ENCODE results near the gene PCDHGB2.
"Not testable (repeated sequence)": the region's sequence is repeated elsewhere in the genome, so short reads cannot be mapped to it uniquely, and the experiment has no call there.

Gene PCDHGB2

GRCh38 chr5:141359790-141360426, at the start of gene PCDHGB2:
TSS of gene PCDHGB2 (plus strand) at chr5:141359994. CDS start at chr5:141360136, 142 bp downstream.
- H3F3A ChIP-seq (ENCODE audit: control insufficient read depth, insufficient read depth) = peaks cover 5% of the 10 kb centered on the region; the same call in 1 of the 2 replicates
- H3K4me1 ChIP-seq (ENCODE audit: control insufficient read depth, low read length) = peaks cover 26% of the 10 kb centered on the region
- H4K20me1 ChIP-seq (ENCODE audit: control insufficient read depth, insufficient read depth, low read depth, low read length) = no peaks in the 10 kb centered on the region
- peaks cover 35% of the 10 kb centered on the region for H3K79me2 ChIP-seq (ENCODE audit: control insufficient read depth, low read length)
- no peaks in the 10 kb centered on the region for H3K27me3 ChIP-seq (ENCODE audit: control insufficient read depth, low read length)
- H3K4me3 ChIP-seq (ENCODE audit: low read length) = peak within 1 kb of the TSS; percentile 75
- TF ChIP-seq EZH2phosphoT487 (IDR thresholded peaks at IDR 0.05; ENCODE audit: borderline replicate concordance, low read length) = no peak
- TF ChIP-seq CTCF (IDR thresholded peaks at IDR 0.05; ENCODE audit: low read depth, low read length, poor library complexity, severe bottlenecking) = peak; percentile 63
- H3K27ac ChIP-seq (ENCODE audit: low read depth, low read length) = peak within 1 kb of the TSS; percentile 26
- peak within 1 kb of the TSS; percentile 81 for H3K4me2 ChIP-seq (ENCODE audit: low read length)
- peaks cover 31% of the 10 kb centered on the region for H3K9me3 ChIP-seq (ENCODE audit: control insufficient read depth, insufficient read depth, low read length)
- H3K9me2 ChIP-seq (replicated peaks; ENCODE audit: control insufficient read depth, low read length) = no peaks in the 10 kb centered on the region
- peaks cover 38% of the 10 kb centered on the region for H3K36me3 ChIP-seq (ENCODE audit: control insufficient read depth, low read length)

GRCh38 chr5:141313711-141314110, 46.1 kb upstream of the PCDHGB2 start:
- H3K4me2 ChIP-seq (ENCODE audit: low read length) = no peak overlapping the region
- peaks cover 60% of the 10 kb centered on the region for H3K36me3 ChIP-seq (ENCODE audit: control insufficient read depth, low read length)
- H3K9me3 ChIP-seq (ENCODE audit: control insufficient read depth, insufficient read depth, low read length) = peaks cover 37% of the 10 kb centered on the region
- H3K9me2 ChIP-seq (replicated peaks; ENCODE audit: control insufficient read depth, low read length) = no peaks in the 10 kb centered on the region
- no peak overlapping the region for H3K27ac ChIP-seq (ENCODE audit: low read depth, low read length)
- H3K79me2 ChIP-seq (ENCODE audit: control insufficient read depth, low read length) = peaks cover 76% of the 10 kb centered on the region
- no peak overlapping the region for H3K4me3 ChIP-seq (ENCODE audit: low read length)
- no peaks in the 10 kb centered on the region for H3F3A ChIP-seq (ENCODE audit: control insufficient read depth, insufficient read depth)
- TF ChIP-seq CTCF (IDR thresholded peaks at IDR 0.05; ENCODE audit: low read depth, low read length, poor library complexity, severe bottlenecking) = no peak
- TF ChIP-seq EZH2phosphoT487 (IDR thresholded peaks at IDR 0.05; ENCODE audit: borderline replicate concordance, low read length) = no peak
- no peaks in the 10 kb centered on the region for H3K27me3 ChIP-seq (ENCODE audit: control insufficient read depth, low read length)
- H3K4me1 ChIP-seq (ENCODE audit: control insufficient read depth, low read length) = peaks cover 6% of the 10 kb centered on the region
- no peaks in the 10 kb centered on the region for H4K20me1 ChIP-seq (ENCODE audit: control insufficient read depth, insufficient read depth, low read depth, low read length)

- H3K4me2 ChIP-seq (ENCODE audit: low read length); H3K27me3 ChIP-seq (ENCODE audit: control insufficient read depth, low read length); H4K20me1 ChIP-seq (ENCODE audit: control insufficient read depth, insufficient read depth, low read depth, low read length); H3K9me2 ChIP-seq (replicated peaks; ENCODE audit: control insufficient read depth, low read length); H3K4me3 ChIP-seq (ENCODE audit: low read length); H3K27ac ChIP-seq (ENCODE audit: low read depth, low read length); H3F3A ChIP-seq (ENCODE audit: control insufficient read depth, insufficient read depth): not testable (repeated sequence)
- peaks cover 27% of the 10 kb centered on the region for H3K4me1 ChIP-seq (ENCODE audit: control insufficient read depth, low read length)
- peaks cover 72% of the 10 kb centered on the region for H3K36me3 ChIP-seq (ENCODE audit: control insufficient read depth, low read length)
- H3K79me2 ChIP-seq (ENCODE audit: control insufficient read depth, low read length) = peaks cover 83% of the 10 kb centered on the region
- H3K9me3 ChIP-seq (ENCODE audit: control insufficient read depth, insufficient read depth, low read length) = peaks cover 51% of the 10 kb centered on the region
Observed at GRCh38 chr5:141316963-141317362, 42.8 kb upstream of the PCDHGB2 start.

- no peaks in the 10 kb centered on the region for H4K20me1 ChIP-seq (ENCODE audit: control insufficient read depth, insufficient read depth, low read depth, low read length)
- peaks cover 50% of the 10 kb centered on the region for H3K9me3 ChIP-seq (ENCODE audit: control insufficient read depth, insufficient read depth, low read length)
- H3K4me3 ChIP-seq (ENCODE audit: low read length) = peak overlapping the region; percentile 82
- no peaks in the 10 kb centered on the region for H3F3A ChIP-seq (ENCODE audit: control insufficient read depth, insufficient read depth)
- H3K79me2 ChIP-seq (ENCODE audit: control insufficient read depth, low read length) = peaks cover 63% of the 10 kb centered on the region
- no peaks in the 10 kb centered on the region for H3K27me3 ChIP-seq (ENCODE audit: control insufficient read depth, low read length)
- H3K4me1 ChIP-seq (ENCODE audit: control insufficient read depth, low read length) = peaks cover 28% of the 10 kb centered on the region
- H3K4me2 ChIP-seq (ENCODE audit: low read length) = peak overlapping the region; percentile 66
- peaks cover 58% of the 10 kb centered on the region for H3K36me3 ChIP-seq (ENCODE audit: control insufficient read depth, low read length)
- no peak overlapping the region for H3K27ac ChIP-seq (ENCODE audit: low read depth, low read length)
- H3K9me2 ChIP-seq (replicated peaks; ENCODE audit: control insufficient read depth, low read length) = no peaks in the 10 kb centered on the region
- no peak for TF ChIP-seq EZH2phosphoT487 (IDR thresholded peaks at IDR 0.05; ENCODE audit: borderline replicate concordance, low read length)
- no peak for TF ChIP-seq CTCF (IDR thresholded peaks at IDR 0.05; ENCODE audit: low read depth, low read length, poor library complexity, severe bottlenecking)
Observed at GRCh38 chr5:141319202-141319601, 40.6 kb upstream of the PCDHGB2 start.

All from DOHH2 (cell line).